IPS-18c (cell line): ENCODE measurements around the gene B3GNT9.

Experiments used
- H3K4me3 ChIP-seq: 2 replicates; pipeline ENCODE4 v1.7.0; 2013; ENCODE audit warnings: low read depth, mild to moderate bottlenecking, low read length, moderate library complexity; ENCODE audit not compliant: insufficient read depth
- H3K9me3 ChIP-seq: one replicate; pipeline ENCODE4 v1.6.1; 2013; ENCODE audit warnings: mild to moderate bottlenecking, low read length, moderate library complexity; ENCODE audit not compliant: control insufficient read depth, insufficient read depth

B3GNT9 gene

DNA sequence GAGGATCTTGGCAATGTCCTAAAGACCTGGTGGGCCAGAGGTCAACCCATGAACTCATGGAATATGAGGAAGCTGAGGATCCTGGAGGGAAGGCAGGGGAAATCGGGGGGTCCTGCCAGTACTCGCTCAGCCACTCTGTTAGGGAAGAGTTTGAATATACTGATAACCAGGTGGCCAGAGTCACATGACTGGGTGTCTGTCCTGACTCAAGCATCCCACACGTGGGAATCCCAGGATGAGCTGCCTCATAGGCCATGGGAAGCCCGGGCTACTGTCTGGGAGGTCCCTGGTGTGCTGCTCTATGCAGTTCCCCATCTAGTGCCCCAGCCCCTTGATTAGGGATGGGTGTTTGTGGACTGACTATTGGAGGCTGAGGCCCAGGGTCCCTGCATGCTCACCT lies 37.5 kb upstream of the B3GNT9 start:
- H3K9me3 ChIP-seq, result no peaks in the 10 kb centered on the region

DNA sequence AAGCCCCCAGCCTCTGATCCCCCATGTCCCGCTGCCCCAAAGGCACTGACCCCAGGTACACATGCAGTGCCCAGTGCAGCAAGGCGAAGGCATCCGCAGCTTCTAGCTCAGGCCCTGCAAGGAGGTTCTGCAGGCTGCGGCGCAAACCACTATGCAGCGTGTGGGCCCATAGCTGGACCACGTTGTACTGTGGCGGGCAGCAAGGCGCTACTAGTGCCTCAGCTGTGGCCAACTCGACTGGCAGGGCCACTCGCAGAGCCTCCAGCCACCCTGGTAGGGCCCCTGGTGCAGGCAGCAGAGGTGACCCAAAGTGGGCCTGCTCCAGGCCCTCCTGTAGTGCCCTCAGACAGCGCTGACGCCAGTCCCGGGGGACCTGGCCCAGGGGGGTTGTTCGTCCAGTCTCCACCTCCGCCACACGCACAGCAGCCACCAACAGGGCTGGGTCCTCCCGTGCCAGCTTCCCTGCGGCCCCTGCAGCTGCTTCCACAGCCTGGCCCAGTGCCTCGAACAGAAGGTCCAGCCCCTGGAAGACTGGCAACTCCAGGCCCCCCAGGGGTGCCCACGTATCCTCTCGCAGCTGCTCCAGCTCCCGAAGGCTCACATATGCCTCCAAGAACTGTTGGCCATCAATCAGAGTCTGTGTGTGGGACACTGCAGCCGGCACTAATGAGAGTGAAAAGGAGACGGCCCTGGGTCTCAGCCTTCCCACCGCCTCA lies 36.5 kb upstream of the B3GNT9 start:
- H3K9me3 ChIP-seq, result no peaks in the 10 kb centered on the region
- no peak overlapping the region for H3K4me3 ChIP-seq

More for the DNA sequence above, 37.5 kb upstream of the B3GNT9 start:
- no peak overlapping the region for H3K4me3 ChIP-seq

DNA sequence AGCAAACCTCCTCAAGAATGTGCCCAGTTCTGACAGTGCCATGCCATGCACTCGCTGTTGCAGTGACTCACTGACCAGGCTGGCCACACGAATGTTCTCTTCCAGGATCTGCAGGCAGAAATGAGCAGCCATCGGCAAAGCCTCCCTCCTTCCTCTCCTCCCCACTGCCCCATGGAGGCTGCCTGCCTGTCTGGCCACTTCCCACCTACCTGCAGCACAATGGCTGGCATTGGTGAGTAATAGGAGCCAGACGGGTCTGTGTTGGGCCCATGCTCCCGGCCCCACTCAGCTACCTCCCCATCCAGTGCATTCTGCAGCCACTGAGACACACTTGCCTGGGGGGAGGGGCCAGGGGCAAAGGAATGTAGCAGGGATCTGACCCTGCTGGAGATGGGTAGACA lies 35.8 kb upstream of the B3GNT9 start:
- Histone ChIP-seq H3K4me3 (no peak overlapping the region), H3K9me3 (no peaks in the 10 kb centered on the region)

DNA sequence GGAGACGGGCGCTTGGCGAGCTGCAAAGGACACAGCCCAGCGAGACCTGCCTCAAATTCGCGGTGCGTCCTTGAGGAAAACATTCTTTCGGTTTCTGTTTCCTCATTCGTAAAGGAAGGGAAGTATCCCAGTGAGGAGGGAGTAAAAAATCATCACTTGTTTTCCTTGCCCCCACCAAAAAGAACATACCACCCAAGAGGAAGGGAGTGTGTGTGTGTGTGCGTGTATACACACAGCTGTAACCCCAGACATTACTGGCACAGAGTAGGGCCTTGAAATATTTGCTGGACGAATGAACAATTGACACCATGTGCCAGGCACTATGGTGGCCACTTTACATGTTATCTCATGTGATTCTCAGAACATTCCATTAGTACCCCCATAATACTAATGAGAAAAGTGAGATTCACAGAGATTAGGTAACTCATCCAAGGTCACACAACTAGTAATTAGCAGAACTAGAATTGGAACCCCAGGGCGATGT lies 34.9 kb upstream of the B3GNT9 start:
- Histone ChIP-seq H3K9me3 (no peaks in the 10 kb centered on the region), H3K4me3 (no peak overlapping the region)

DNA sequence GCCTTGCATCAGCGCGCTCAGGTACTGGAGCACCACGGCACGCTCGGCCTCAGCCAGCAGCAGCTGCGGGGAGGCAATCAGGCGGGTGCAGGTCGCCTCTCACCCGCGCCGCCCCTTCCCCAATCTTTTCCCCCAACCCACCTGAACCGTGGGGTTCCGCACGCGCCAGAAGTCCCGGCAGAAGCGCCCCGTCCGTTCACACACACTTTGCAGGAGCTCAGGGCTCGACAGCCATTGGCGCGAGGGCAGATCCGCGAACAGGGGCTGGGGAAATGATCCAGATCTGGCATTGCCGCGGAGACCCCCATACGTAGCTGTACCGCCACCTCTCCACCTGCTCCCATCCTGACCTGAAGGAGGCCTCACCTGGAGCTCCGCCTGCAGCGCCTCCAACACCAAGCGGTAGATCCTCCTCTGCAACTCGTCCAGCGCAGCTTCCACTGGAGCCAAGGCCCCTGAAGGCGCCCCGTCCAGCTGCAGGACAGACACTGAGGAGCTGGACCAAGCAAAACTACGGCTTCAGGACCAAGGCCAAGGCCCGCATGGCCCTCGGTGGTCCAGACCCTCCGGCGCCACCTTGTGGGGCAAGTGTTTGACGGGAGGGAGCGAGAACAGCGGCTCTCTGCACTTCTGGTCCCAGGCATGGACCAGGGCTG lies 34.3 kb upstream of the B3GNT9 start:
- H3K4me3 ChIP-seq, result peak overlapping the region; percentile 84; the same call in 1 of the 2 replicates
- no peaks in the 10 kb centered on the region for H3K9me3 ChIP-seq

DNA sequence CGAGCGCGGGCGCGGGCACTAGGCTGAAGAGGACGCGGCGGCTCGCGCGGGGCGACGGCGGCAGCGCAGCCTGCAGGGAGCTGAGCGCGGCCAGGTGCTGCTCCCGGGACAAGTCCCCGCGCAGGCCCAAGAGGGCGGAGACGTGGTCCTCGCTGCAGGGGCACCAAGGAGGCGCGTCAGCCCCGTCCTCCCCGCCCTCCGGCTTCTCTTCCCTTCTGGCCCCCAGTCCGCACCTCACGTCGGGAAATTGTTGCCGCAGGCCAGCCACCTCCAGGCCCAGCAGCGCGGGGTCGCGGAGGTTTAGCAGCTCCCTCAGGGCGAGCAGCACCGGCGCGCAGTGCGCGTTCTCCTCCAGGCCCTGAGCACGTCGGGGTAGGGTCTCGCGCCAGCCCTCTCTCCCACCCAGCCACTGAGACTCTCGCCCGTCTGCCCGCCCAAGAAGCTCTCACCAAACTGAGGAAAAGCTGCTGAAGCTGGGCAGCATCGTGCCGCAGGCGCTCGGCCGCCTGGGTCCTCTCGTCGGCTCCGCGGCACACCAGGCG lies 33.7 kb upstream of the B3GNT9 start:
- H3K9me3 ChIP-seq, result no peaks in the 10 kb centered on the region
- peak overlapping the region; percentile 84 for H3K4me3 ChIP-seq

DNA sequence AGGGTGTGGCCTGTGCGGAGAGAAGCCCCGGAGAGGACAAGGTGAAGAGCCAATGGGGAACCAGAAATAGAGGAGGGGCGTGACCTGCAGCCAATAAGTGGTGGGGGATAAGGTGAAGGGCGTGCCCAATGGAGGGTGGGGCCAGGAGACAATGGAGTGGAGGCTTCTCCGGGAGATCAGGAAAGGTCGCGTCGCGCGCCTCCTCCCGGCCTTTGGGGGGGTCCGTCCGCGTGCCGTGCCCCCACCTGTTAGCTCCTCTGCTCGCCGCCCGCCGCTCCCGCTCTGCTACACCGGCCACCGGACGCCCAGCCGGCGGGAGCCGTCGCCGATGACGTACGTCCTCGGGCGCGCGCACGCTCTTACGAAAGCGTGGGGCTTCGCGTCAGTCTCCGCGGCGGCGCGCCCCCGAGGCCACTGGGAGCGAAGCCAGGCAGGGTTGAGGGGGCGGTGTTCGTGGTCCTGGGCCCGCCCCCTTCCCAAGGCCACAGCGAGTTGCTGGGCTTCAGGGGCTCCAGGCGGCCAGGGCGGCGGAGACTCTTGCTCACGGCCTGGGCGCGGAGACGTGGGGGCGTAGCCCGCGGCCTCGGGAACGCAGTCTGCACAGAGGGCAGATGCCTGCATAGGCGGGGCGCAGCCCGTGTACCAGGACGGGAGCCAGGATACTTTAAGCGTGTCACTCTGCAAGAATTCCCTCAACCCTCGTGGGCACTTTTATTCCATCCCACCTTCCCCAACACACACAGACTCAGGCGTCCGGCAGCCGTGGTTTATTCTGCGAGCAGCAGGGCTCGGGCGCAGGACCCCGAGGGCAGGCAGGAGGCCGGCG lies 33.0 kb upstream of the B3GNT9 start, which contains the start of gene MATCAP1:
Gene MATCAP1, minus strand, starts transcription at position 337 of the 826 bp plus-strand sequence. CDS start 3,353 bp downstream, outside the sequence.
- H3K9me3 ChIP-seq, result no peaks in the 10 kb centered on the region
- H3K4me3 ChIP-seq, result peak within 1 kb of the TSS; percentile 84

DNA sequence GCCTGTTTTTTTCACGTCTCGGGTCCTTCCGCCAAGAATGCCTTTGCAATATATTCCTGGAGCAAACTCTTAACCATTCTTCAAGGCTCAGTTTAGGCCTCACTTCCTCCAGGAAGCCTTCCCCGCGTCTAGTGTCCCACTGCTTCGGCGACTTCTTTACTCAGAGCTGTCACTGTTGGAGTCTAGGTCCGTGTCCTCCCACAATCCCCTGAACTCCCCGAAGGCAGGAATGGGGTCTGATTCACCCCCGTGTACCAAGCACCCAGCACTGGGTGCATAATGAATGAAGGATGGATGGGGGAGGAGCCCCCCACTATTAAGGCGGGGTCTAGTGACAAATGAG lies 32.5 kb upstream of the B3GNT9 start:
- peak overlapping the region; percentile 84; the same call in 1 of the 2 replicates for H3K4me3 ChIP-seq
- no peaks in the 10 kb centered on the region for H3K9me3 ChIP-seq

DNA sequence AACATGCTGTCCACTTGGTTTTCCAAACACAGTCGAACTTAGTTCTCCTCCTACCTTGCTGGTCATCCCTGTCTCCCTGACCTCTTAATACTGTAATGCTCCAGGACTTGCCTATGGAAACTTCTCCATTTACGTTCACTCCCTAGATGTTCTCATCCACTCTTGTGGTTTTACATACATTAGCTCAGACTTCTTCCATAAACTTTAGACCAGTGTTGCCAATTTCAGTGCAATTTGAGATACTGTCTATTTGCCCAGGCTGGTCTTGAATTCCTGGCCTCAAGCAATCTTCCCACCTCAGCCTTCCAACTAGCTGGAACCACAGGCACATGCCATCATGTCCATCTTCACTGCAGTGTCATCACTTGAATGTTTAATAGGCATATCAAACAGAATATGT lies 31.5 kb upstream of the B3GNT9 start:
- H3K4me3 ChIP-seq, result no peak overlapping the region
- H3K9me3 ChIP-seq, result no peaks in the 10 kb centered on the region

DNA sequence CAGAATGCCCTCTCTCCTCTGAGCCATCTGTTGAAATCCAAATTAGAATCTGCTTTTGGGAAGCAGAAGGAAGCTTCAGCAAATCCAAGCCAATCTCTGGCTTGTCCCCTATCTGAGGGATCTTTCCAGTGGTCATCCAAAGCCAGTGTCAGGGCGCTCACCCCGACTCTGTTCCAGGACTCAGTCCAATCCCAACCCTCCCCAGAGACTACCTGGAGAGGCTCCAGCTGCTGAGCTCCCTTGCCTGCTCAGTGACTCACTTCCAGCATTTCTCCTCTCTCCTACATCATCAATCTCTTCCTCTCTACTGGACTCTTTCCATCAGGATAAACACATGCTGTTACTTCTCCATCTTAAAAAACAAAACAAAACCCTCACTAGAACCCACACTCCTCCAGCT lies 30.5 kb upstream of the B3GNT9 start:
- Histone ChIP-seq H3K4me3 (no peak overlapping the region), H3K9me3 (no peaks in the 10 kb centered on the region)

DNA sequence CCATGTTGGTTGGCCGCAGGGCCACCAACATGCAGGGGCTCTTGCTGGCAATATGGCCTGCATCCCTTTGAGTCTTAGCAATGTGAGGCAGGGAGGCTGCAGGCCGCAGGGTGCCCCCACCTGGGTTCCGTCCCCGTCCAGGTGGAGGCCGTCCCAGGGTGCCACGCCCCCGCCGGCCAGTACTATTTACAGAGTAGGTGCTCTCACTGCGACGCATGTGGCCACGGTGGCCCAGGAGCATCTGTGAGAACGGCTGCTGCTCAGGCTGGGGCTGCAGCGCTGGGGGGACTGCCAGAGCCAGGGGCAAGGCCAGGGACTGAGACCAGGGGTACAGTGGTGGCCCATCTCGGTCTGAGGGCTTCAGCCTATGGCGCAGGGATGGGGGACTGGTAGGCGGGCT lies 29.4 kb upstream of the B3GNT9 start:
- Histone ChIP-seq H3K4me3 (no peak overlapping the region), H3K9me3 (no peaks in the 10 kb centered on the region)

DNA sequence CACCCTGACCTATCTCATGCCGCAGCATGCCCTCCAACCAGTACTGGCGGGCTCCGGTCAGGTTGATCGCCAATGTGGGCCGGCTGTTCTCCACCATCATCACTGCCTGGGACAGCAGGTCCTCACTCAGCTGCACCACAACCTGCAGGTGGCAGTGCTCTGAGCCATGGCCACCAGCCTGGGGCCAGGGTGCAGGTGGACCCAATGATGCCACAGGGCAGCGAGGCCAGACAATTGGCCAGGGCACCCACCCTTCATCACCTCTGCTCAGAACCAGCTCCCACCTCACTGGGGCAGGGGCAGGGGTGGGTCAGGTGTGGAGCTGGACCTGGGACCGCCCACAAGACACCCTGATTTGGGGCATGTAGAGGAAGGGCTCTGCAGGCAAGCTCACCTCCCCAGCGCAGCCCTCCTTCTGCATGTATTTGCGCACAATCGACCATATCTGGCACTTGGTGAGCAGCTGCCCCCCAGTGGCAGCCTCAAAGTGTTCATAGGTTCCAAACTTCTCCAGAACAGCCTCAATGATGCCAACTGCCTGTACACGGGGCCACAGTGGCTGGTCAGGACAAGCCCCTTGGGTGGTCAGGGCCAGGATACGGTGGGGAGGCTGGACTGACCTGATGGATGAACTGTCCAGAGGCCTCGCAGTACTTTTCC lies 28.8 kb upstream of the B3GNT9 start:
- no peak overlapping the region for H3K4me3 ChIP-seq
- H3K9me3 ChIP-seq, result no peaks in the 10 kb centered on the region

DNA sequence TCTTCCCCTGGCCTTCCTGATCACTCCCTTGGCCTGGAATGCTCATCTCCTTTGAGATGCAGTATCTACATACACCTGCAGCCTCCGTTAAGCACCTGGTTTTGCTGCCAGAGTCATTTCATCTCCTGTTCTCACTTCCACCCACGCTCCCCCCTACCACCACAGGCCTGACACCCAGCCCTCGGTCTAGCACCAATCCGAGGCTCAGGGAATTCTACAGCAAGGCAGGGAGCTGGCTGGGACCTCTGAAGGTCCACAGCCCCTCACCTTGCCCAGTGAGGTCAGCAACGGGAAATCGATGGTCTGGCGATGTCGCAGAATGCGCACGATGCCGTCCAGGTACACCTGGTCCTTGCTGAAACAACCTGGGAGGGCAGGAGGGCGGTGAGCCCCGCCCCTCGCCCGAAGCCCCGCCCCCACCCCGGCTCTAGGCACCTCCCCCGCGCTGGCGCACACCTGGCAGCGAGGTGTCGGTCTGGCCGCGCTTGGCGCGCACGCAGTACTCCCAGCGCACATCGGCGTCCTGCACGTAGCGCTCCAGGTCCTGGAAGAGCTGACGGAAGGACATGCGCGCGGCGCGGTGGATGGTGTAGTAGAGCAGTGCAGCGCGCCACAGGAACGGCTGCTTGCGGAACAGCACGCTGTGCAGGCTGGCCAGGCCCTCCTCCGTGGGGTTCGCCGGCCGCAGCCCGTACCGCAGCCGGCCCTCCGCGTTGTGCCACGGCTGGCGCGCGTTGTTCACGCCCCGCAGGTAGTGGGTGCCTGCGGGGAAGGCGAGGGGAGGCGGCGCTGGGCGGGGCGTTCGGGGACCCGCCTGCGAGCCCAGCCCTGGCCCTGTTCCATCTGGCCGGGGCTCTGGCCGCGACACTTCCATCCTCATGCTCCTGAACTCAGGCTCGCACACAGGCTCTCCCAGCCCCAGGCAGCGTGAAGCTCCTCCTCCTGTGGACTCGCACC lies 27.2 kb upstream of the B3GNT9 start:
- peak overlapping the region; percentile 49 for H3K4me3 ChIP-seq
- H3K9me3 ChIP-seq, result no peaks in the 10 kb centered on the region

DNA sequence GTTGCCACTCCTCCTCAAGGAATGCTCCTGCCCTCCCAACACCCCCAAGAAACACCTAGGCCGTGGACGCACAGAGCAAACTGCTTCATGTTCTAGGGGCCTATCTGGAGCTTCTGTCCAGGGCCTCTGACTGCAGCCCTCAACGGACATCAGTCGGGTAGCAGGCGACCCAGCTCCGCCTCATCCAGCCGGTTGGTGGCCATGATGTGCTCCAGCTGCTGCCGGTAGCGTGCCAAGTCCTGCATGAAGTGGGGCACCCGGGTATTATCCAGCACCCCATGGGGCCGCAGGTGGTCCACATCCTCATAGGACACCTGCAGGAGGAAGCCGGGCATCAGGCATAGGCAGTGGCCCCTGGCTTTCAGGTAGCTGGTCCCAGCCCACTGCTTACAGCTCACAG lies 25.9 kb upstream of the B3GNT9 start:
- Histone ChIP-seq H3K4me3 (no peak overlapping the region), H3K9me3 (no peaks in the 10 kb centered on the region)

DNA sequence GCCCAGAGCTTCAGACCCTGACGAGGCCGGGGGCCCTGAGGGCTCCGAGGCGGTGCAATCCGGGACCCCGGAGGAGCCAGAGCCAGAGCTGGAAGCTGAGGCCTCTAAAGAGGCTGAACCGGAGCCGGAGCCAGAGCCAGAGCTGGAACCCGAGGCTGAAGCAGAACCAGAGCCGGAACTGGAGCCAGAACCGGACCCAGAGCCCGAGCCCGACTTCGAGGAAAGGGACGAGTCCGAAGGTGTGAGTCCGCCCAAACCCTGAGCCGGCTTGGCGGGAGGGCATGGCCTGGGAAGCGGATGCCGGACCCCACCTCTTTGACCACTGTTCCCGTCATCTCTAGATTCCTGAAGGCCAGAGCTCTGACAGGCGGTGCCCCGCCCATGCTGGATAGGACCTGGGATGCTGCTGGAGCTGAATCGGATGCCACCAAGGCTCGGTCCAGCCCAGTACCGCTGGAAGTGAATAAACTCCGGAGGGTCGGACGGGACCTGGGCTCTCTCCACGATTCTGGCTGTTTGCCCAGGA lies 24.0 kb upstream of the B3GNT9 start:
- Histone ChIP-seq H3K4me3 (peak overlapping the region; percentile 47; the same call in 1 of the 2 replicates), H3K9me3 (no peaks in the 10 kb centered on the region)
